OCI-LY1 (cell line): ENCODE results near the gene GIGYF2.

Source experiments
- H2AFZ ChIP-seq: fragments of 200-600 bp; sonication (generic), shearing (Covaris generic); 2 replicates; pipeline ENCODE4 v1.6.0; 2014; ENCODE audit warnings: antibody characterized with exemption, mild to moderate bottlenecking, low read length
- H3F3A ChIP-seq: fragments of 200-600 bp; sonication (generic), shearing (Covaris generic); 2 replicates; pipeline ENCODE4 v1.6.0; 2014; ENCODE audit warnings: mild to moderate bottlenecking, antibody characterized with exemption, low read length, moderate library complexity; ENCODE audit not compliant: insufficient read depth
- H3K27ac ChIP-seq: fragments of 200-600 bp; sonication (generic); 2 replicates; pipeline ENCODE4 v1.5.1; 2014; ENCODE audit warnings: low read length, mixed run types, mild to moderate bottlenecking, low read depth; ENCODE audit not compliant: poor library complexity, severe bottlenecking
- H3K27me3 ChIP-seq: fragments of 200-600 bp; sonication (generic); 2 replicates; pipeline ENCODE4 v1.6.0; 2014; ENCODE audit warnings: antibody characterized with exemption, mild to moderate bottlenecking, low read length, moderate library complexity; ENCODE audit not compliant: insufficient read depth
- H3K36me3 ChIP-seq: fragments of 200-600 bp; sonication (generic); 2 replicates; pipeline ENCODE4 v1.6.1; 2014; ENCODE audit warnings: mild to moderate bottlenecking, antibody characterized with exemption, low read length, moderate library complexity, mixed read lengths; ENCODE audit not compliant: insufficient read depth
- H3K4me1 ChIP-seq: fragments of 200-600 bp; sonication (generic); 2 replicates; pipeline ENCODE4 v1.5.1; 2014; ENCODE audit warnings: mild to moderate bottlenecking, low read length, moderate library complexity; ENCODE audit not compliant: insufficient read depth, severe bottlenecking
- H3K4me2 ChIP-seq: fragments of 200-600 bp; sonication (generic), shearing (Covaris generic); 2 replicates; pipeline ENCODE4 v1.6.1; 2014; ENCODE audit warnings: low read length
- H3K4me3 ChIP-seq: fragments of 200-600 bp; sonication (generic); 2 replicates; pipeline ENCODE4 v1.5.1; 2014; ENCODE audit warnings: low read length, low read depth, mild to moderate bottlenecking, mixed read lengths; ENCODE audit not compliant: poor library complexity, severe bottlenecking
- H3K79me2 ChIP-seq: fragments of 200-600 bp; shearing (Covaris generic); 2 replicates; pipeline ENCODE4 v1.6.1; 2016; ENCODE audit warnings: mixed run types, low read length, mixed read lengths; ENCODE audit not compliant: insufficient read depth
- H3K9ac ChIP-seq: fragments of 200-600 bp; sonication (generic), shearing (Covaris generic); 2 replicates; pipeline ENCODE4 v1.6.1; 2014; ENCODE audit warnings: mild to moderate bottlenecking, low read length, mixed read lengths
- H3K9me2 ChIP-seq: fragments of 200-600 bp; sonication (generic), shearing (Covaris generic); 2 replicates; pipeline ENCODE4 v1.6.1; 2014; ENCODE audit warnings: low read depth, mild to moderate bottlenecking, low read length, mixed read lengths
- H3K9me3 ChIP-seq: fragments of 200-600 bp; shearing (Covaris generic); 2 replicates; pipeline ENCODE4 v1.6.1; 2014; ENCODE audit warnings: low read length, mixed read lengths
- H4K20me1 ChIP-seq: fragments of 200-600 bp; sonication (generic), shearing (Covaris generic); 2 replicates; pipeline ENCODE4 v1.6.0; 2016; ENCODE audit warnings: mild to moderate bottlenecking, low read length; ENCODE audit not compliant: insufficient read depth
- EZH2 ChIP-seq: fragments of 200-600 bp; sonication (generic), shearing (Covaris generic); IDR thresholded peaks from 2 replicates; pipeline ENCODE4 v1.8.0; 2017; ENCODE audit warnings: borderline replicate concordance, mixed run types, mild to moderate bottlenecking, antibody characterized with exemption, low read length, moderate library complexity, mixed read lengths
- TF ChIP-seq, protein P1 (sequence below): fragments of 200-600 bp; sonication (generic), shearing (Covaris generic); IDR thresholded peaks from 2 replicates; pipeline ENCODE4 v1.5.1; 2017; ENCODE audit warnings: mild to moderate bottlenecking, antibody characterized with exemption, low read length, moderate library complexity, mixed read lengths

GIGYF2 gene

DNA sequence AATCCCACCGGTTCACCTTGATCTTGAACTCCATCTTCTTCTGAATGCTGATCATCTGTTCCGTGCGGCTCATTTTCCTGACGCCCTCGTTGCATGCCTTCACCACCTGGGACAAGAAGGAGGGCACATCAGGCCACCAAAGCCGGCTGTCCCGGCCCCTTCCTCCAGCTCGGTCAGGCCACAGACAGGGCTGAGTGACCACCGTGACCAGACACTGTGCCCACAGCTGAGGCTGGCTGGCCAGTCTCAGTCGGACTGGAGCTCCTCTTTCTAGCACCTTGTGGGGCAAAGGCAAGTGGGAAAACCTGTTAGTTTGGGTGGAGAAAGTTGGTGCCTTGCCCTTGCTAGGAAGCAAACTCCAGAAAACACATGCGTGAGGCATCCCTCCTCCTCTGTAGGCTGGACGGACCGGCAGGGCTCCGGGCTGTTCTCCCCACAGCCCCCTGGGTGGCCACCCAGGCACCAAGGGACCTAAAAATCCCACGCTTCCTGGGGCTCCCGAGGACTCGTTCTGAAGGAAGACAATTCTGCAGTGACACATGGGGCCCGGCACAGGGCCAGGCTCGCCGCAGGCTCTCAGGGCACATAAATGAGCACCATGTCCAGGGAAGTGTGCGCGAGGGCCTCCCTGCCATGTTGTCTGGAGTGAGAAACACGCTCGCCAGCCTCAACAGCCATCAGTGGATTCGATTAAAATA lies 188.3 kb downstream of the GIGYF2 start:
- H3K9me2 ChIP-seq: no peaks in the 10 kb centered on the region
- H3K9ac ChIP-seq: no peak overlapping the region
- H3K9me3 ChIP-seq: no peaks in the 10 kb centered on the region
- no peak overlapping the region for H3K27ac ChIP-seq
- H3K4me1 ChIP-seq: no peaks in the 10 kb centered on the region
- H3K4me2 ChIP-seq: no peak overlapping the region
- no peaks in the 10 kb centered on the region for H3F3A ChIP-seq
- H3K27me3 ChIP-seq: no peaks in the 10 kb centered on the region; the same call in 1 of the 2 replicates
- no peak overlapping the region for H3K4me3 ChIP-seq
- no peaks in the 10 kb centered on the region for H3K79me2 ChIP-seq
- TF ChIP-seq, protein P1, sequence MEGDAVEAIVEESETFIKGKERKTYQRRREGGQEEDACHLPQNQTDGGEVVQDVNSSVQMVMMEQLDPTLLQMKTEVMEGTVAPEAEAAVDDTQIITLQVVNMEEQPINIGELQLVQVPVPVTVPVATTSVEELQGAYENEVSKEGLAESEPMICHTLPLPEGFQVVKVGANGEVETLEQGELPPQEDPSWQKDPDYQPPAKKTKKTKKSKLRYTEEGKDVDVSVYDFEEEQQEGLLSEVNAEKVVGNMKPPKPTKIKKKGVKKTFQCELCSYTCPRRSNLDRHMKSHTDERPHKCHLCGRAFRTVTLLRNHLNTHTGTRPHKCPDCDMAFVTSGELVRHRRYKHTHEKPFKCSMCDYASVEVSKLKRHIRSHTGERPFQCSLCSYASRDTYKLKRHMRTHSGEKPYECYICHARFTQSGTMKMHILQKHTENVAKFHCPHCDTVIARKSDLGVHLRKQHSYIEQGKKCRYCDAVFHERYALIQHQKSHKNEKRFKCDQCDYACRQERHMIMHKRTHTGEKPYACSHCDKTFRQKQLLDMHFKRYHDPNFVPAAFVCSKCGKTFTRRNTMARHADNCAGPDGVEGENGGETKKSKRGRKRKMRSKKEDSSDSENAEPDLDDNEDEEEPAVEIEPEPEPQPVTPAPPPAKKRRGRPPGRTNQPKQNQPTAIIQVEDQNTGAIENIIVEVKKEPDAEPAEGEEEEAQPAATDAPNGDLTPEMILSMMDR: no peak
- no peak for TF ChIP-seq EZH2
- H4K20me1 ChIP-seq: no peaks in the 10 kb centered on the region
- no peaks in the 10 kb centered on the region for H3K36me3 ChIP-seq
- H2AFZ ChIP-seq: no peak overlapping the region

DNA sequence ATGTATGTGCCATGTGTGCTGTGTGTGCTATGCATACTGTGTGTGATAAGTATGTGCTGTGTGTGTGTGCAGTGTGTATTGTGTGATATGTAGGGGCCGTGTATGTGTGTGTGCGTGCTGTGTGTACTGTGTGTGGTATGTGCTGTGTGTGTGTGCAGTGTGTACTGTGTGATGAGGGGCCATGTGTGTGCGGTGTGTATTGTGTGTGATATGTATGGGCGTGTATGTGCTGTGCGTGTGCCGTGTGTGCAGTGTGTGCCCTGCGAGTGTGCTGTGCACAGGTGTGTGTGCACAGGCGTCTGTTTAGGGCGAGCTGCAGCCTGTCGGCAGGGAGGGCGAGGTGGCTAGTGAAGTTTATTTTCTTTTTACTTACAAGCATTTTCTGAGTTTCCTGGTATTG lies 189.0 kb downstream of the GIGYF2 start:
- no peak overlapping the region for H3K27ac ChIP-seq

DNA sequence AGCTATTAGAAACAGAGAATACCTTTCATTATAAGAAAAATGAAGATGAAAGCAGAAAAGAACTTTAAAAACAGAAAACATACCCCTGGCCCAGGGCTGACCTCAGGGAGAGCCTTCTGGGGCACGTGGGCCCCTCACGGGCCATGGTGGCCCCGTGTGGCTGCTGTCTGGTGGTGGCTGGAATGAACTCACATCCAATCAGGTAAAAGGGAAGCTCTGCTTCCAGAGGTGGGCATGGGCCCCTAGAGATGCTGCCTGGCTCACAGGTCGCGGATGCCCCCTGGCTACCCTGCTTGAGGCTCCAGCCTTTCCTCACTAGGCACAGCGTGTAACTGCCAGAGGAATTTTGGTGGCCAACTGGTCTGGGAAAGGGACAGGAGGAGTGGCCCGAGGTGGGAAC lies 189.5 kb downstream of the GIGYF2 start:
- no peaks in the 10 kb centered on the region for H3K36me3 ChIP-seq
- H3K9ac ChIP-seq: no peak overlapping the region
- H3K9me2 ChIP-seq: no peaks in the 10 kb centered on the region
- no peaks in the 10 kb centered on the region for H3K79me2 ChIP-seq
- H3K27me3 ChIP-seq: no peaks in the 10 kb centered on the region; the same call in 1 of the 2 replicates
- no peak overlapping the region for H3K4me2 ChIP-seq
- no peaks in the 10 kb centered on the region for H4K20me1 ChIP-seq
- H3K9me3 ChIP-seq: no peaks in the 10 kb centered on the region
- TF ChIP-seq, protein P1: no peak
- H3K4me1 ChIP-seq: no peaks in the 10 kb centered on the region
- no peak overlapping the region for H2AFZ ChIP-seq
- H3K27ac ChIP-seq: no peak overlapping the region
- H3K4me3 ChIP-seq: no peak overlapping the region
- no peaks in the 10 kb centered on the region for H3F3A ChIP-seq

More for the DNA sequence above, 189.0 kb downstream of the GIGYF2 start:
- no peaks in the 10 kb centered on the region for H4K20me1 ChIP-seq
- no peaks in the 10 kb centered on the region for H3F3A ChIP-seq
- H3K36me3 ChIP-seq: no peaks in the 10 kb centered on the region
- no peaks in the 10 kb centered on the region for H3K79me2 ChIP-seq
- no peaks in the 10 kb centered on the region for H3K9me3 ChIP-seq
- H3K9ac ChIP-seq: no peak overlapping the region
- no peaks in the 10 kb centered on the region; the same call in 1 of the 2 replicates for H3K27me3 ChIP-seq
- TF ChIP-seq, protein P1: no peak
- no peak for TF ChIP-seq EZH2
- no peak overlapping the region for H3K4me2 ChIP-seq
- H2AFZ ChIP-seq: no peak overlapping the region
- H3K9me2 ChIP-seq: no peaks in the 10 kb centered on the region
- H3K4me1 ChIP-seq: no peaks in the 10 kb centered on the region
- no peak overlapping the region for H3K4me3 ChIP-seq
